ENCODE results near the gene SLC43A3.

DNA sequence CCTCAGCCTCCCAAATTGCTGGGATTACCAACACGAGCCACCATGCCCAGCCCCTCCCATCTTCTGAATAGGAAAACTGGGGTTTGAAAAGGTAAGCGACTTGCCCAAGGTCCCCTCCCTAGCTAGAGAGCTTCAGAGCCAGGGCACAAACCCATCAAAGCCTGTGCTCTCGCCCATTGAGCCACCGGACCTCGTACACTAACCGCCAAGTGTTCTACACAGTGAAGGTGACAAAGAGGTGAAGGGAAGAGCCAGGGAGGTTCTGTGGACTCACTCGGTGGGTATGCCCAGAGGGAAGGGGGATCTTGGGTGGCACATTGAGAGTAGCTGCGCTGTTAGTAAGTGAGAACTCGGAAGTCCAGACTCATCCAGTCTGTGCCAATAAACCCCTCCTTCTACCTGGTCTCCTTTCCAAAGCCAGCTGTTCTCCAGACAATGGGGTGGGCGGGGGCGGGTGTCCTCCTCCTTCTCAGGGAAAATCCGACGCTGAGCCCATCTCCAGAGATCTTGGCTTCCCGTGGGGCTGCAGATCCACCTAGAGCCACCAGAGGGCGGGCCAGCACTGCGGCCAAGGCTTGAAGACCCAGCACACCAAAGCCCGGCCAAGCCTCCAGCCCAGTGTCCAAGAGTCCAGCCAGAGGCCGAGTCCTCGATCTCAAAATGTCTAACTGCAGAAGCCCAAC lies 30.2 kb upstream of the SLC43A3 start:
- no peak for TF ChIP-seq POLR2A (IDR thresholded peaks at IDR 0.05; ENCODE audit: low read depth, low read length)
- TF ChIP-seq, protein P1, sequence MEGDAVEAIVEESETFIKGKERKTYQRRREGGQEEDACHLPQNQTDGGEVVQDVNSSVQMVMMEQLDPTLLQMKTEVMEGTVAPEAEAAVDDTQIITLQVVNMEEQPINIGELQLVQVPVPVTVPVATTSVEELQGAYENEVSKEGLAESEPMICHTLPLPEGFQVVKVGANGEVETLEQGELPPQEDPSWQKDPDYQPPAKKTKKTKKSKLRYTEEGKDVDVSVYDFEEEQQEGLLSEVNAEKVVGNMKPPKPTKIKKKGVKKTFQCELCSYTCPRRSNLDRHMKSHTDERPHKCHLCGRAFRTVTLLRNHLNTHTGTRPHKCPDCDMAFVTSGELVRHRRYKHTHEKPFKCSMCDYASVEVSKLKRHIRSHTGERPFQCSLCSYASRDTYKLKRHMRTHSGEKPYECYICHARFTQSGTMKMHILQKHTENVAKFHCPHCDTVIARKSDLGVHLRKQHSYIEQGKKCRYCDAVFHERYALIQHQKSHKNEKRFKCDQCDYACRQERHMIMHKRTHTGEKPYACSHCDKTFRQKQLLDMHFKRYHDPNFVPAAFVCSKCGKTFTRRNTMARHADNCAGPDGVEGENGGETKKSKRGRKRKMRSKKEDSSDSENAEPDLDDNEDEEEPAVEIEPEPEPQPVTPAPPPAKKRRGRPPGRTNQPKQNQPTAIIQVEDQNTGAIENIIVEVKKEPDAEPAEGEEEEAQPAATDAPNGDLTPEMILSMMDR (IDR thresholded peaks at IDR 0.05; ENCODE audit: extremely low read depth in 1 of 2, insufficient read depth in 1 of 2, low read depth in 1 of 2, low read length in 2 of 2): peak; percentile 92 to 99
- no peak for TF ChIP-seq JUN (IDR thresholded peaks at IDR 0.05; ENCODE audit: borderline replicate concordance, insufficient read depth, insufficient read length, low read depth)
- TF ChIP-seq MYC (IDR thresholded peaks at IDR 0.05; ENCODE audit: low read depth, low read length): no peak
- TF ChIP-seq EZH2 (IDR thresholded peaks at IDR 0.05; ENCODE audit: borderline replicate concordance, low read depth, low read length, severe bottlenecking): no peak
- no peak for TF ChIP-seq POLR2AphosphoS5 (IDR thresholded peaks at IDR 0.05; ENCODE audit: insufficient read depth, low read depth, low read length)
